Duodenal mucosa (tissue), 2 donors: ENCODE results near the gene SLFN14.

ENCODE experiments used
- H3K27ac ChIP-seq: one replicate; pipeline ENCODE4 v1.7.0; 2013; ENCODE audit warnings: low read depth, low read length
- H3K27me3 ChIP-seq, 2 donors: one replicate each; pipeline ENCODE4 v1.7.0; 2013; ENCODE audit warnings: low read length in 2 of 2, control low read depth in 1 of 2; ENCODE audit not compliant: insufficient read depth in 2 of 2, control insufficient read depth in 1 of 2
- H3K36me3 ChIP-seq, 2 donors: one replicate each; pipeline ENCODE4 v1.7.0; 2013; ENCODE audit warnings: low read length in 2 of 2, control low read depth in 1 of 2; ENCODE audit not compliant: insufficient read depth in 2 of 2, control insufficient read depth in 1 of 2
- H3K4me1 ChIP-seq, 2 donors: one replicate each; pipeline ENCODE4 v1.7.0; 2013; ENCODE audit warnings: low read length in 2 of 2, control low read depth in 1 of 2; ENCODE audit not compliant: insufficient read depth in 2 of 2, control insufficient read depth in 1 of 2
- H3K4me3 ChIP-seq, 2 donors: one replicate each; pipeline ENCODE4 v1.7.0; 2013; ENCODE audit warnings: low read length in 2 of 2, low read depth in 1 of 2
- H3K9ac ChIP-seq, 2 donors: one replicate each; pipeline ENCODE4 v1.7.0; 2013; ENCODE audit warnings: low read length in 2 of 2, low read depth in 1 of 2
- H3K9me3 ChIP-seq, 2 donors: one replicate each; pipeline ENCODE4 v1.7.0; 2013; ENCODE audit warnings: low read length in 2 of 2, control low read depth in 1 of 2; ENCODE audit not compliant: control insufficient read depth in 1 of 2

Gene SLFN14

DNA sequence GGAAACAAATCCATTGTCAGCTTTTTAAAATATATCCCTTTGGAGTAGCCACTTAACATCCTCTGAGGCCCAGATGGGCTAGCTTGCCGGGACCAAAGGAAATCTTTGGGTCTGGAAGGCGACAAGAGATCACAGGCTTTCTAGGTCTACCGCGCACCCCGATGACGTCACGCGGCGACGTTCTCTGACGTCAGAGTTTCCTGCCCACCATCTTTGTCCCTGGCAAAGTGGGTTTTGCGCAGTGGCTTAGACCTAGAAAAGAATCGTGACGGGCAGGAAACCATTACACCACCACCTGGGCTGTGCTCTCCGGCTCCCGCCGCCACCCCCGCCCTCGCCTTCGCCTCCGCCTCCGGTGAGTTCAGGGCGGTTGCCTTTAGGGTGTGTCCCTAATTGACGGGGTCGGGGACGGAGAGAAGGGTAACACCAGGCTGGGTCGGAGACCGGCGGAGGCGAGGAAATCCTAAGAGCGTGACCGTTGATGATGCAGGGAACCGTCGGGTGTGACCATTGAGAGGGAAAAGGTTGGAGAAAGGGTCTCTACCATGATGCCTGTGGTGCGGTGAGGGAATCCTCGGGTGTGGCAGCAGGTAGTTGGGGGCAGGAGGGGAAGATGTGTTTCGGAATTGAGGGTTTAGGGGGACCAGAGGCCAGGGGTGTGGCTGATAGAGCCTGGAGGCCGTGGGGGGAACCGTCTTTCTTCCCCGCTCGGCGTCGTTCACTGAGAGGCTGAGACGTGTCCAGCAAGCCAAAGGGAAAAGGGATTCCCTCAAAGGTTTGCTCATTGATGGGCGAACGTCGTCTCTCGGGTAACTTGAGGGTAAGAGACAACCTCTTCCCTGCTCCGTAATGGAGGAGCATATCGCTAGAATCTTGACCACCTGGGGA is 26.7 kb upstream of the SLFN14 start, which contains the start of gene AP2B1:
AP2B1 (plus strand) TSS at position 249 of the 888 bp plus-strand sequence. CDS start 6,709 bp downstream, outside the sequence.
- H3K4me3 ChIP-seq = peak within 1 kb of the TSS; percentile 92 to 100
- peaks cover 12 to 16% of the 10 kb centered on the region in 2 donors for H3K4me1 ChIP-seq
- no peaks in the 10 kb centered on the region for H3K27me3 ChIP-seq
- no peaks in the 10 kb centered on the region for H3K9me3 ChIP-seq
- H3K9ac ChIP-seq = peak within 1 kb of the TSS; percentile 92 to 100
- H3K36me3 ChIP-seq = no peaks in the 10 kb centered on the region
- peak within 1 kb of the TSS; percentile 74 for H3K27ac ChIP-seq

DNA sequence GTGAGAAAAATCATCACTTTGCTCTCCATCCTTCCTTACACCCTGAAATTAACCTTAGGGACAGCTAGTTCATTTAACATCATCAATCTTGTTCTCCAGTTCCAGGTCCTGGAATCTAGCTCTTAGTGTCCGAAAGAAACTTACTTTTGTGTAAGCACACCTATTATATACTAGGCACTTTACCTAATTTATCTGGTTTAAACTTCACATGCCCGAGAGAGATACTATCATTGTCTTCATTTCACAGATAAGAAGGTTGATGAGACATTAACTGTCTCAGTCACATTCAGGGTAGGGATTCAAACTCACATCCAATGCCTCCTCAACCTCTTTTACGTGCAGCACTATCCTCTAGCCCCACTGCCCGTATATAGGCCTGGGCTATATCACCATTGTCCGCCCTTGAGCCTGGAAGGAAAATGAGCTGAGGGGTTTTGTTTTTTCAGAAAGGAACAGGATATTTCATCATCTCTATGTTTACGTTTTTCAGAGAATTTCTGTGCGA is 26.0 kb upstream of the SLFN14 start:
- Histone ChIP-seq H3K27me3 (no peaks in the 10 kb centered on the region), H3K36me3 (no peaks in the 10 kb centered on the region), H3K27ac (peak overlapping the region; percentile 74), H3K9ac (peak overlapping the region; percentile 92 to 100), H3K4me3 (peak overlapping the region; percentile 92 to 100), H3K4me1 (peaks cover 12 to 16% of the 10 kb centered on the region in 2 donors), H3K9me3 (no peaks in the 10 kb centered on the region)

DNA sequence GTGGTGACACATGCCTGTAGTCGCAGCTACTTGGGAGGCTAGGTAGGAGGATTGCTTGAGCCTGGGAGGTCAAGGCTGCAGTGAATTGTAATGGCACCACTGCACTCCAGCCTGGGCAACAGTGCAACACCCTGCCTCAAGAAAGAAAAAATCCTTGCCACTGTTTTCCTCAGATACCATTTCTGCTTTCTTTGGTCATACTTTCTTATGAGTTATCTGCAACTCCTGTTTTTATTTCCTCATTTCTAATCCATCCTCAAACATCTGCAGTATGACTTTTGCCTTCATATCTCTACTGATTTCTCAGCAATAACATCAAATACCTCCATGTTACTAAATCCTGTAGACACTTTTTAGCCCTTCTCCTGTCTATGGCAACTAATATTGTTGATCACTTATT is 23.4 kb upstream of the SLFN14 start:
- H3K4me3 ChIP-seq = no peak overlapping the region
- H3K36me3 ChIP-seq = no peaks in the 10 kb centered on the region
- no peak overlapping the region for H3K27ac ChIP-seq
- H3K9me3 ChIP-seq = no peaks in the 10 kb centered on the region
- no peaks in the 10 kb centered on the region for H3K27me3 ChIP-seq
- H3K4me1 ChIP-seq = peaks cover 12 to 14% of the 10 kb centered on the region in 2 donors
- H3K9ac ChIP-seq = no peak overlapping the region

DNA sequence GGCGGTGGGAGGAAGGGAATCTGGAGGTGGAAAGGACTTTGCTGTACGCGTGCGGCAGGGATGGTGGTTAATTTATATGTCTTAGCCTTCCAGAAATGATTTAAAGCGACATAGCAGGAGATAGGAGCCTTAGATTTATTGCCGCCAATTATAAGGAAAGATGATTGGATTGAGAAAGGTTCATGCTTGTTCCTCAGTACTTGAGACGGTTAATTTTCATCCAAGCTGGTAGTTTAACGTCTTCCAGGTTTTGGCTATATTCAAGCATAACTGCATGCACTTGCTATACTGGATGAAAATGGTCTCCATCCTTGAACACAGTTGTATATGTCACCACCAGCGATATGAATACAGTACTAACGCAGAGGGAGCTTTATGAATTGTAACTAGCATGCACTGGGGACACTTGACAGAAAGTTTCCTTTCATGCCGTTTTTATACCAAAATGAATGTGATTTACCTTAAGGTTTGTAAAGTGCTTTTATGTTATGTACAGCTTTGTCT is 18.4 kb upstream of the SLFN14 start:
- Histone ChIP-seq H3K36me3 (peaks cover 0 to 12% of the 10 kb centered on the region in 2 donors), H3K4me3 (peak overlapping the region; percentile 90 to 96), H3K4me1 (peaks cover 19 to 20% of the 10 kb centered on the region in 2 donors), H3K9me3 (no peaks in the 10 kb centered on the region), H3K27me3 (no peaks in the 10 kb centered on the region), H3K27ac (peak overlapping the region; percentile 75), H3K9ac (peak overlapping the region; percentile 94 to 95)

DNA sequence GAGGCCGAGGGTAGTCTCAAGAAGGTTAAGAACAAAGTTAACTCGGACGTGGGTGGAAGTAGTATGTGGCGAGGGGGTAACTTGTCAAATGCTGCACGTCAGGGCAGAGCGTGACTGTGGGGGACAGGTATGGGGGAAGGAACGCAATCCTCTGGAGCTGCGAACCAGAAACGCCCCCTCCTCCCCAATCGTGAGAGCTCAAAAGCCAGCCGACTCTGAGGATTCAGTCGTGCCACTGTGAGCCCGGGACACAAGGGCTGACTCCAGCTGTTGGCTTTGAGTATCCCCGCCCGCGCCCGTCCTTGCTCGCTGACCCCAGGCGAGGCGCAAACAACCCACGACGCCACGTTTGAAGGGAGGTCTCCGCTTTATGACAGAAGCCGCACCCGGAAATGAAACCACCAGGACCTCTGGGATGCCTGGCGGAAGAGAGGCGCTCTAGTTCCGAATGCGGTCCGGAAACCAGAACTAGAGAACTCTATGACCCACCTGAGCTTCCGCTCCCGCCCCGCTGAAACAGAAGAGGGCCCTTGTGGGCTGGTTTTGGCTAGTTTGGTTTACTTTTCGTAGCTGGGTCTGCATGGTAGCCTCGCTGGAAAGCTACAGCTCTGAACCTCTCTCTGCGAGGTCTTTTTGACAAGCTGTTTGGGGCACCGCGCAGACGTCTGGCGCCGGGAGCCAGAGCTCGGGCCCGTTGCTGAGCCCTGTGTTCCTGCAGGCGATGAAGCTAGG is 17.7 kb upstream of the SLFN14 start, which contains the start of gene PEX12:
PEX12 (minus strand) TSS at position 375 of the 732 bp plus-strand sequence. CDS start 550 bp downstream, outside the sequence.
- peak within 1 kb of the TSS; percentile 81 for H3K27ac ChIP-seq
- H3K4me3 ChIP-seq = peak within 1 kb of the TSS; percentile 90 to 96
- peaks cover 0 to 12% of the 10 kb centered on the region in 2 donors for H3K36me3 ChIP-seq
- peaks cover 19 to 20% of the 10 kb centered on the region in 2 donors for H3K4me1 ChIP-seq
- peak within 1 kb of the TSS; percentile 94 to 95 for H3K9ac ChIP-seq
- H3K27me3 ChIP-seq = no peaks in the 10 kb centered on the region
- no peaks in the 10 kb centered on the region for H3K9me3 ChIP-seq

DNA sequence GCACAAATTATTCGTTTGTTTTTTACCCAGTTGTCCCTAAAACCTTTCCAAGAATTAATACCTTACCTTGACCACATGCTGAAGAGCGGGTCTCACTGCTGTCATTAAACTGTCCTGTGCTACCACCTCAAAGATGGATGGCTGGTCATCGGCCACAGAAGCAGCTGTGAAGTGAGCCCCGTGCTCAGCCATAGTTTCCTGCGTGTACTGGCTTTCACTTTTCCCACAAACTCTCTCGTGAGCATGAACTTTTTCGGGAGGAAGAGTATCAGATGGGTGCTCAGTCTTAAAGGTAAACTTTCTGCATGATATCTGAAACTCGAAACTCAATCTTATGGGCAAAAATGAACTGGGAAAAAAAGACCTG is 17.2 kb upstream of the SLFN14 start:
- H3K4me1 ChIP-seq = peaks cover 19 to 20% of the 10 kb centered on the region in 2 donors
- no peaks in the 10 kb centered on the region for H3K27me3 ChIP-seq
- H3K4me3 ChIP-seq = peak overlapping the region; percentile 90 to 96
- peak overlapping the region; percentile 81 for H3K27ac ChIP-seq
- H3K9me3 ChIP-seq = no peaks in the 10 kb centered on the region
- peaks cover 0 to 12% of the 10 kb centered on the region in 2 donors for H3K36me3 ChIP-seq
- peak overlapping the region; percentile 94 to 95 for H3K9ac ChIP-seq

DNA sequence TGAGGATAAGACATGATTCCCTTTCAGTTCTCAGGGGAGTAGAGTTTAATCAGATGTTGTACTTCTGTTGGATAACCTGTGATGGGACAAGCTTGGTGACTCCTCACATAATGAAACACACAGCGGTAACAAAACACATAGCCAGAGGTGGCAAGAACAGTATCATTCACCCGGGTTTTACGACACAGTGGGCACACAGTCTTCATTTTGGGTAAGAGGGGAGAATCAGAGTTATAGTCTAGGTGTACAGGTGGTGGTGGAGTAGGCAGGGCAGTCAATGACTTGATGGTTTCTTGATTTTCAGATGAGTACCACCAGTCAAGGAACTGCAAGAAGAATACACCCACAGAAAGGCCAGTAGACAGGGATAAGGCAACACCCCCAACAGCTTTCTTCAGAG is 15.1 kb upstream of the SLFN14 start:
- Histone ChIP-seq H3K27ac (no peak overlapping the region), H3K4me1 (peaks cover 19 to 20% of the 10 kb centered on the region in 2 donors), H3K4me3 (no peak overlapping the region), H3K9me3 (no peaks in the 10 kb centered on the region), H3K9ac (no peak overlapping the region), H3K36me3 (peaks cover 0 to 16% of the 10 kb centered on the region in 2 donors), H3K27me3 (no peaks in the 10 kb centered on the region)

DNA sequence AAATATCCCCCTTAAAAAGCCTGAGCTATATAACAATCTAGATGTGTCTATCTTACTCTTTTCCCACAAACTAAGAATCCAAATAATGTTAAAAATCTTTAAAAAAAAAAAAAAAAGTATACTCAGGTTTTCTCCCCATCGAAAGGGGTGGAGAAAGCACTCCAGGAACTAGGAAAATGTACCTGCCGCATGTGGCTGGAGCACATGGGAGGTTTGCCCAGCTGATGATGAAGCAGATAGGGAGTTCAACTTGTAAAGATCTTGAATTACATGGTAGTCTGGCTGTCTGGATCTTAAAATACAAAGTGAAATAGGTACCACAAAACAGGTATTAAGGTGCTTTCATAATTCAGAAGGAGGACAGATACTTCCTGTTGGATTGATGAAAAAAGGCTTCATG is 8.8 kb upstream of the SLFN14 start:
- H3K9me3 ChIP-seq = no peaks in the 10 kb centered on the region
- H3K4me1 ChIP-seq = peaks cover 4 to 23% of the 10 kb centered on the region in 2 donors
- peak overlapping the region; percentile 93 to 95 for H3K4me3 ChIP-seq
- H3K27me3 ChIP-seq = no peaks in the 10 kb centered on the region
- H3K27ac ChIP-seq = no peak overlapping the region
- peaks cover 0 to 4% of the 10 kb centered on the region in 2 donors for H3K36me3 ChIP-seq
- H3K9ac ChIP-seq = no peak overlapping the region

DNA sequence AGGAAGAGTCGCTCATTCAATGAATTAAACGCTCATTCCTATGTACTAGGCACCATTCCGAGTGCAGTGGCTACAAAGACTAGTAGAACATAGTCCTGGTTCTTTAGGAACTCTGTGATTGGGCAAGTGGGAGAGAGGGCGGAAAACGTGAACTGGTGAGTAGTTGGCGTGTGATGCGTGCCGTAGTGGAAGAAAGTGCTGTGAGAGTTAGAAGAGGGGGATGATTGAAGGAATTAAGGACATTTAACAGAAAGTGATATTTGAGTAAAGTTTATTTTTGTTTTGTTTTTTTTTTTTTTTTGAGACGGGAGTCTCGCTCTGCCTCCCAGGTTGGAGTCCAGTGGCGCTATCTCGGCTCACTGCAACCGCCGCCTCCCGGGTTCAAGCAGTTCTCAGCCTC is 7.9 kb upstream of the SLFN14 start:
- peaks cover 0 to 4% of the 10 kb centered on the region in 2 donors for H3K36me3 ChIP-seq
- no peaks in the 10 kb centered on the region for H3K9me3 ChIP-seq
- H3K9ac ChIP-seq = peak overlapping the region; percentile 79 to 82
- H3K4me3 ChIP-seq = peak overlapping the region; percentile 93 to 95
- H3K27me3 ChIP-seq = no peaks in the 10 kb centered on the region
- H3K4me1 ChIP-seq = peaks cover 4 to 23% of the 10 kb centered on the region in 2 donors
- H3K27ac ChIP-seq = peak overlapping the region; percentile 55
